A673 (cell line): ENCODE measurements around the gene LACTBL1.

Experiments
- CTCF ChIP-seq: fragments of 300-800, 200-600 bp; sonication (generic); conservative IDR thresholded peaks from 2 replicates; pipeline ENCODE4 v1.5.1; 2017; ENCODE audit warnings: low read depth, mild to moderate bottlenecking, antibody characterized with exemption, low read length, moderate library complexity, mixed read lengths
- EZH2 ChIP-seq: fragments of 200-600 bp; sonication (generic); IDR thresholded peaks from 2 replicates; pipeline ENCODE4 v1.6.1; 2017; ENCODE audit warnings: borderline replicate concordance, low read depth, mild to moderate bottlenecking, mixed read lengths, antibody characterized with exemption, low read length; ENCODE audit not compliant: poor library complexity, severe bottlenecking

DNA sequence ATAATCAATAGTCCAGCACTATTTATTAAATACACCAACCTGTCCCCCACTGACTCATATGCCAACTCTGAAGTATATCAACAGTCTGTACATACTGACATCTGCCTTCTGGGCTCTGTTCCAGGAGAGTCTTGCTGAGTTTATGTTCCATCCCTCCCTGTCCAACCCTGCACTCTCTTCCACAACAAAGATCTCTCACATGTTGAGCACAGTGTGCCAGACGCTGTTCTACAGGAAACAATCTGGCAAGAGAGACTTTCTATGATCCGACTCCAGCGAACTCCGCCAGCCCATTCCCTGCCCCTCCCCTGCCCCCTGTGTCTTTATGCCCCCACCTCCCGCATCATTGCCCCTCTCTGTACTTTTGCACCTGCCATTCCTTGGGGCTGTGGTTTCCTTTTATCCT is 3.4 kb downstream of the LACTBL1 start:
- TF ChIP-seq CTCF (no peak), EZH2 (no peak)
